HepG2 (cell line): Measurements from ENCODE around the gene CEBPE. TPM values are rescaled to one million over a fixed set of nuclear protein-coding genes. Genes with fewer than 3 reads are reported as not detected.
A peak's percentile ranks its signal among the peaks of the same experiment; 100 is the strongest.

Experiments
- DBP ChIP-seq: sonication (generic); formaldehyde crosslinking; IDR thresholded peaks from 2 replicates; pipeline ENCODE4 v1.4.0; 2020; ENCODE audit warnings: missing genetic modification reagents; ENCODE audit errors: not compliant biosample characterization
- GTF3A ChIP-seq: sonication (generic); formaldehyde crosslinking; conservative IDR thresholded peaks from 2 replicates; pipeline ENCODE4 v1.4.0; 2020; ENCODE audit warnings: mild to moderate bottlenecking, missing genetic modification reagents
- HNF4G ChIP-seq, 2 experiments: sonication (generic) in 1 of 2; formaldehyde crosslinking in 1 of 2; IDR thresholded peaks; 2 replicates each; pipeline versions ENCODE4 v1.4.0 to v1.6.1; 2011 to 2020; ENCODE audit warnings: borderline replicate concordance in 2 of 2, low read depth in 2 of 2, mild to moderate bottlenecking in 2 of 2, low read length in 1 of 2, missing genetic modification reagents in 1 of 2, moderate library complexity in 1 of 2
- HNRNPK ChIP-seq: fragments of 200-400 bp; formaldehyde crosslinking; IDR thresholded peaks from 2 replicates; pipeline ENCODE4 v1.6.1; 2018; ENCODE audit warnings: low read length, low read depth, moderate library complexity, mild to moderate bottlenecking; ENCODE audit not compliant: poor library complexity, severe bottlenecking
- KLF12 ChIP-seq: sonication (generic); formaldehyde crosslinking; IDR thresholded peaks from 2 replicates; pipeline ENCODE4 v1.4.0; 2020; ENCODE audit warnings: missing genetic modification reagents, borderline replicate concordance
- MAFF ChIP-seq: IDR thresholded peaks from 2 replicates; pipeline ENCODE4 v1.6.1; 2011; ENCODE audit warnings: low read depth, low read length, improper control_type of control experiment
- NFE2 ChIP-seq: sonication (generic); formaldehyde crosslinking; IDR thresholded peaks from 2 replicates; pipeline ENCODE4 v1.4.0; 2020; ENCODE audit warnings: missing genetic modification reagents
- NFE2L1 ChIP-seq: sonication (generic); formaldehyde crosslinking; IDR thresholded peaks from 2 replicates; pipeline ENCODE4 v1.4.0; 2020; ENCODE audit warnings: missing genetic modification reagents, mild to moderate bottlenecking, borderline replicate concordance
- RAD51 ChIP-seq: fragments of 450-650 bp; IDR thresholded peaks from 2 replicates; pipeline ENCODE4 v1.6.1; 2016; ENCODE audit warnings: borderline replicate concordance
- RFX5 ChIP-seq: IDR thresholded peaks from 2 replicates; pipeline ENCODE4 v1.6.1; 2011; ENCODE audit warnings: low read depth, low read length, improper control_type of control experiment
- RFXAP ChIP-seq: sonication (generic); formaldehyde crosslinking; IDR thresholded peaks from 2 replicates; pipeline ENCODE4 v1.4.0; 2020; ENCODE audit warnings: missing genetic modification reagents, borderline replicate concordance
- SCMH1 ChIP-seq: sonication (generic); formaldehyde crosslinking; IDR thresholded peaks from 2 replicates; pipeline ENCODE4 v1.9.0; 2021; ENCODE audit warnings: missing genetic modification reagents, mild to moderate bottlenecking, borderline replicate concordance
- SIN3B ChIP-seq: fragments of 150-350 bp; IDR thresholded peaks from 2 replicates; pipeline ENCODE4 v1.6.1; 2014; ENCODE audit warnings: low read length
- TFAP4 ChIP-seq: sonication (generic); IDR thresholded peaks from 2 replicates; pipeline ENCODE4 v1.6.1; 2016; ENCODE audit warnings: low read depth, borderline replicate concordance
- TFE3 ChIP-seq: IDR thresholded peaks from 2 replicates; pipeline ENCODE4 v1.6.1; 2016
- TGIF2 ChIP-seq: IDR thresholded peaks from 2 replicates; pipeline ENCODE4 v1.6.1; 2016; ENCODE audit warnings: control low read depth, missing compliant biosample characterization
- ZC3H4 ChIP-seq: sonication (generic); formaldehyde crosslinking; IDR thresholded peaks from 2 replicates; pipeline ENCODE4 v1.4.0; 2020; ENCODE audit warnings: missing genetic modification reagents, borderline replicate concordance
- ZFP36L2 ChIP-seq: sonication (generic); formaldehyde crosslinking; IDR thresholded peaks from 2 replicates; pipeline ENCODE4 v1.4.0; 2020; ENCODE audit warnings: missing genetic modification reagents
- ZNF10 ChIP-seq: sonication (generic); formaldehyde crosslinking; IDR thresholded peaks from 2 replicates; pipeline ENCODE4 v1.4.0; 2020; ENCODE audit warnings: mild to moderate bottlenecking, low read depth, missing genetic modification reagents, borderline replicate concordance
- ZNF276 ChIP-seq: sonication (generic); formaldehyde crosslinking; IDR thresholded peaks from 2 replicates; pipeline ENCODE4 v1.4.0; 2020; ENCODE audit warnings: mild to moderate bottlenecking, low read depth, missing genetic modification reagents
- ZNF282 ChIP-seq: fragments of 450-650 bp; IDR thresholded peaks from 2 replicates; pipeline ENCODE4 v1.6.1; 2018; ENCODE audit not compliant: partially characterized antibody
- ZNF670 ChIP-seq: sonication (generic); formaldehyde crosslinking; IDR thresholded peaks from 2 replicates; pipeline ENCODE4 v1.8.0; 2022; ENCODE audit warnings: mild to moderate bottlenecking, missing genetic modification reagents, borderline replicate concordance
- polyA plus RNA-seq, 8 experiments: library from polyadenylated mRNA; depleted of rRNA in 3 of 8; stranded (reverse) in 7 of 8; unstranded in 1 of 8; fragments of >200 nt; fragmentation: Illumina TruSeq in 4 of 8; extraction: Trizol in 4 of 8; gene quantifications; 2 replicates each; pipeline versions ENCODE4 v1.2.1 to v1.2.3, GENCODE V29; 2011 to 2016; ENCODE audit warnings: low read depth in 4 of 8, missing spikeins in 1 of 8, mixed read lengths in 1 of 8; ENCODE audit not compliant: insufficient read depth in 1 of 8
- total RNA-seq, 5 experiments: library from RNA; depleted of rRNA; stranded (reverse); fragments of >200 nt; fragmentation: Illumina TruSeq; extraction: Trizol; gene quantifications; 2 replicates each; pipeline ENCODE4 v1.2.3, GENCODE V29; 2016; ENCODE audit warnings: low read depth in 1 of 5

CEBPE gene
- total and polyA plus RNA-seq, 2 of the 13 experiments (the other 11 are each of a cell fraction or from before 2014, with no cell fraction given): 0.09 to 0.11 TPM

DNA sequence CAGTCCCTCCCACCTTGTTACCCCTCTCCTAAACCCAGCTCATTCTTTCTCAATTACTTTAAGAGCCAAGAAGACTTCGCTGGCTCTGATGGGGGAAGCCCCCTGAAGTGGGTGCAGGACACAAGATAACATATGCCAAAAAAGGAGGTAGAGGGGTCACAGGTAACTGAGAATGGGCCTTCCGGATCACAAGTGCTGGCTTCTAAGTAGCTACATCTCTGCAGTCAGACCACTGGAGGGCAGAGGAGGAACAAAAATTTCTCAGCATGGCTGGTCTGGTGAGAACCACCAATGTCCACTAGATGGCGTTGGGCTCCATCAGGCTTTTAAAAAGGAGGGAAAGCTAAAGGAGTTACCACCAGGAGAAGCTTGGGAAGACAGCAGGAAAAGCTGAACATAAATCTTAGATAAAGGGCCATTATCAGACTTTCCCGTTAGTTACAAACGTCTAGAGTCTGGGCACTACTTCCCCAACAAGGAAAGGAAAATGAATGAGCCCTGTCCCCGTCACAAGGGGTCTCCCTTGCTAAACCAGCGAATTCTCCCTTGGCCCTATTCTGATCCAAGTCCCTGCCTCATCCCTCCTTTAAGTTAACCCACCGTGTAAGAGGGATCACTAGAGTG is 50.2 kb downstream of the CEBPE start (continued):
- TF ChIP-seq ZNF276 (CRISPR knock-in tag) (0 out of 2 replicates have a peak, but pooled peaks have one; percentile 28), ZNF670 (CRISPR knock-in tag) (no peak), ZNF282 (no peak), KLF12 (no peak; the same call in 1 of the 2 replicates), MAFF (0 out of 2 replicates have a peak, but pooled peaks have one; percentile 23), TGIF2 (CRISPR knock-in tag) (no peak), RAD51 (no peak), NFE2 (CRISPR knock-in tag) (no peak), DBP (CRISPR knock-in tag) (no peak), HNRNPK (no peak), HNF4G (IDR thresholded peaks at IDR 0.05; ENCODE audit: borderline replicate concordance, low read depth, low read length) (no peak), HNF4G (CRISPR knock-in tag; IDR thresholded peaks at IDR 0.05; ENCODE audit: borderline replicate concordance, low read depth) (no peak), ZC3H4 (CRISPR knock-in tag) (no peak), ZFP36L2 (CRISPR knock-in tag) (0 out of 2 replicates have a peak, but pooled peaks have one; percentile 62), GTF3A (no peak), SCMH1 (CRISPR knock-in tag) (no peak), ZNF10 (CRISPR knock-in tag) (no peak), RFXAP (CRISPR knock-in tag) (no peak; the same call in 1 of the 2 replicates), TFAP4 (0 out of 2 replicates have a peak, but pooled peaks have one; percentile 16), NFE2L1 (CRISPR knock-in tag) (no peak), RFX5 (no peak), TFE3 (CRISPR knock-in tag) (peak; percentile 68; the same call in 1 of the 2 replicates), SIN3B (peak; percentile 74; the same call in 1 of the 2 replicates)
